IPS-18a (cell line): Measurements from ENCODE around the gene APBA1.

Experiments
- H3K27ac ChIP-seq: one replicate; pipeline ENCODE4 v1.5.1; 2013; ENCODE audit warnings: low read length
- H3K27me3 ChIP-seq: one replicate; pipeline ENCODE4 v1.6.1; 2013; ENCODE audit warnings: mild to moderate bottlenecking, low read length; ENCODE audit not compliant: control insufficient read depth, insufficient read depth
- H3K36me3 ChIP-seq: one replicate; pipeline ENCODE4 v1.6.1; 2013; ENCODE audit warnings: low read depth, low read length; ENCODE audit not compliant: control insufficient read depth
- H3K4me1 ChIP-seq: one replicate; pipeline ENCODE4 v1.6.1; 2013; ENCODE audit warnings: low read depth, low read length; ENCODE audit not compliant: control insufficient read depth
- H3K4me3 ChIP-seq: one replicate; pipeline ENCODE4 v1.5.1; 2013; ENCODE audit warnings: low read length
- H3K9ac ChIP-seq: one replicate; pipeline ENCODE4 v1.6.1; 2013; ENCODE audit warnings: mild to moderate bottlenecking, low read length, moderate library complexity
- H3K9me3 ChIP-seq: one replicate; pipeline ENCODE4 v1.6.1; 2013; ENCODE audit warnings: low read depth, low read length; ENCODE audit not compliant: control insufficient read depth

Gene APBA1

GRCh38 chr9:69502671-69503301 lies 169.4 kb downstream of the APBA1 start:
- H3K9me3 ChIP-seq, result no peaks in the 10 kb centered on the region
- H3K4me1 ChIP-seq, result peaks cover 11% of the 10 kb centered on the region
- H3K4me3 ChIP-seq, result no peak overlapping the region
- no peak overlapping the region for H3K27ac ChIP-seq
- H3K27me3 ChIP-seq, result no peaks in the 10 kb centered on the region
- no peaks in the 10 kb centered on the region for H3K36me3 ChIP-seq
- H3K9ac ChIP-seq, result no peak overlapping the region

GRCh38 chr9:69500896-69501295 lies 171.3 kb downstream of the APBA1 start:
- H3K9me3 ChIP-seq, result no peaks in the 10 kb centered on the region
- no peak overlapping the region for H3K4me3 ChIP-seq
- H3K9ac ChIP-seq, result no peak overlapping the region
- no peaks in the 10 kb centered on the region for H3K27me3 ChIP-seq
- H3K36me3 ChIP-seq, result no peaks in the 10 kb centered on the region
- peaks cover 11% of the 10 kb centered on the region for H3K4me1 ChIP-seq
- H3K27ac ChIP-seq, result no peak overlapping the region

GRCh38 chr9:69499959-69500358 lies 172.2 kb downstream of the APBA1 start:
- Histone ChIP-seq H3K9me3 (no peaks in the 10 kb centered on the region), H3K4me3 (no peak overlapping the region), H3K4me1 (peaks cover 15% of the 10 kb centered on the region), H3K9ac (no peak overlapping the region), H3K36me3 (no peaks in the 10 kb centered on the region), H3K27me3 (no peaks in the 10 kb centered on the region), H3K27ac (no peak overlapping the region)

- Histone ChIP-seq H3K4me3 (no peak overlapping the region), H3K27me3 (no peaks in the 10 kb centered on the region), H3K36me3 (no peaks in the 10 kb centered on the region), H3K9me3 (no peaks in the 10 kb centered on the region), H3K4me1 (peaks cover 17% of the 10 kb centered on the region), H3K9ac (no peak overlapping the region), H3K27ac (no peak overlapping the region)
These were observed 172.8 kb downstream of the APBA1 start for GRCh38 chr9:69499407-69499806.

GRCh38 chr9:69498470-69498869 lies 173.7 kb downstream of the APBA1 start:
- H3K36me3 ChIP-seq, result no peaks in the 10 kb centered on the region
- no peaks in the 10 kb centered on the region for H3K27me3 ChIP-seq
- H3K4me3 ChIP-seq, result no peak overlapping the region
- H3K27ac ChIP-seq, result no peak overlapping the region
- H3K4me1 ChIP-seq, result peaks cover 17% of the 10 kb centered on the region
- no peaks in the 10 kb centered on the region for H3K9me3 ChIP-seq
- no peak overlapping the region for H3K9ac ChIP-seq

GRCh38 chr9:69497816-69498215 lies 174.4 kb downstream of the APBA1 start:
- Histone ChIP-seq H3K4me3 (no peak overlapping the region), H3K9ac (no peak overlapping the region), H3K36me3 (no peaks in the 10 kb centered on the region), H3K27ac (no peak overlapping the region), H3K4me1 (peaks cover 17% of the 10 kb centered on the region), H3K9me3 (no peaks in the 10 kb centered on the region), H3K27me3 (no peaks in the 10 kb centered on the region)

GRCh38 chr9:69496846-69497450 lies 175.2 kb downstream of the APBA1 start:
- Histone ChIP-seq H3K4me1 (peaks cover 17% of the 10 kb centered on the region), H3K36me3 (no peaks in the 10 kb centered on the region), H3K27me3 (no peaks in the 10 kb centered on the region), H3K9me3 (no peaks in the 10 kb centered on the region), H3K27ac (no peak overlapping the region), H3K4me3 (no peak overlapping the region), H3K9ac (no peak overlapping the region)

GRCh38 chr9:69495296-69495695 lies 176.9 kb downstream of the APBA1 start:
- Histone ChIP-seq H3K4me1 (peaks cover 17% of the 10 kb centered on the region), H3K4me3 (no peak overlapping the region), H3K9ac (no peak overlapping the region), H3K9me3 (no peaks in the 10 kb centered on the region), H3K27ac (no peak overlapping the region), H3K27me3 (no peaks in the 10 kb centered on the region), H3K36me3 (no peaks in the 10 kb centered on the region)

GRCh38 chr9:69494763-69495162 lies 177.4 kb downstream of the APBA1 start:
- H3K4me3 ChIP-seq, result no peak overlapping the region
- no peak overlapping the region for H3K27ac ChIP-seq
- H3K9ac ChIP-seq, result no peak overlapping the region
- peaks cover 14% of the 10 kb centered on the region for H3K4me1 ChIP-seq
- no peaks in the 10 kb centered on the region for H3K9me3 ChIP-seq
- H3K27me3 ChIP-seq, result no peaks in the 10 kb centered on the region
- no peaks in the 10 kb centered on the region for H3K36me3 ChIP-seq

- Histone ChIP-seq H3K27ac (no peak overlapping the region), H3K4me1 (peaks cover 8% of the 10 kb centered on the region), H3K27me3 (no peaks in the 10 kb centered on the region), H3K4me3 (no peak overlapping the region), H3K9ac (no peak overlapping the region), H3K9me3 (no peaks in the 10 kb centered on the region), H3K36me3 (no peaks in the 10 kb centered on the region)
These were observed 178.0 kb downstream of the APBA1 start for GRCh38 chr9:69494208-69494607.

GRCh38 chr9:69486498-69486897 lies 185.7 kb downstream of the APBA1 start:
- H3K9me3 ChIP-seq, result no peaks in the 10 kb centered on the region
- no peak overlapping the region for H3K4me3 ChIP-seq
- H3K36me3 ChIP-seq, result no peaks in the 10 kb centered on the region

GRCh38 chr9:69485466-69485865 lies 186.7 kb downstream of the APBA1 start:
- Histone ChIP-seq H3K4me3 (no peak overlapping the region), H3K27ac (no peak overlapping the region), H3K4me1 (no peaks in the 10 kb centered on the region), H3K9ac (no peak overlapping the region), H3K9me3 (no peaks in the 10 kb centered on the region), H3K36me3 (no peaks in the 10 kb centered on the region), H3K27me3 (no peaks in the 10 kb centered on the region)

More at GRCh38 chr9:69486498-69486897, 185.7 kb downstream of the APBA1 start:
- Histone ChIP-seq H3K27me3 (no peaks in the 10 kb centered on the region), H3K27ac (no peak overlapping the region), H3K4me1 (no peaks in the 10 kb centered on the region), H3K9ac (no peak overlapping the region)
